HepG2 (cell line): Measurements from ENCODE around the gene PCBP1.
"Not testable (repeated sequence)": the region's sequence is repeated elsewhere in the genome, so short reads cannot be mapped to it uniquely, and the experiment has no call there.

Experiments used
- CBFB ChIP-seq: sonication (generic); formaldehyde crosslinking; IDR thresholded peaks from 2 replicates; pipeline ENCODE4 v1.4.0; 2020; ENCODE audit warnings: missing genetic modification reagents
- CENPX ChIP-seq: sonication (generic); formaldehyde crosslinking; IDR thresholded peaks from 2 replicates; pipeline ENCODE4 v1.9.0; 2021; ENCODE audit warnings: mild to moderate bottlenecking, missing genetic modification reagents, moderate library complexity
- EZH2 ChIP-seq: conservative IDR thresholded peaks from 2 replicates; pipeline ENCODE4 v1.6.1; 2012; ENCODE audit warnings: mild to moderate bottlenecking, low read depth, low read length, moderate library complexity
- JUNB ChIP-seq: sonication (generic); formaldehyde crosslinking; IDR thresholded peaks from 2 replicates; pipeline ENCODE4 v1.8.0; 2022; ENCODE audit warnings: missing genetic modification reagents, mild to moderate bottlenecking, borderline replicate concordance
- PHF8 ChIP-seq: sonication (generic); formaldehyde crosslinking; IDR thresholded peaks from 2 replicates; pipeline ENCODE4 v1.5.0; 2020; ENCODE audit warnings: missing genetic modification reagents
- RAD21 ChIP-seq: fragments of 450-650 bp; formaldehyde crosslinking; IDR thresholded peaks from 2 replicates; pipeline ENCODE4 v1.5.0; 2020; ENCODE audit warnings: mild to moderate bottlenecking
- RELA ChIP-seq: sonication (generic); formaldehyde crosslinking; IDR thresholded peaks from 2 replicates; pipeline ENCODE4 v1.4.0; 2020; ENCODE audit warnings: missing genetic modification reagents
- STAT5B ChIP-seq: sonication (generic); formaldehyde crosslinking; IDR thresholded peaks from 2 replicates; pipeline ENCODE4 v1.4.0; 2020; ENCODE audit warnings: missing genetic modification reagents
- ZNF138 ChIP-seq: sonication (generic); formaldehyde crosslinking; IDR thresholded peaks from 2 replicates; pipeline ENCODE4 v1.5.0; 2020; ENCODE audit warnings: mild to moderate bottlenecking, low read depth, missing genetic modification reagents
- ZNF224 ChIP-seq: sonication (generic); formaldehyde crosslinking; IDR thresholded peaks from 2 replicates; pipeline ENCODE4 v1.5.0; 2020; ENCODE audit warnings: mild to moderate bottlenecking, missing genetic modification reagents
- TF ChIP-seq, protein P1 (sequence below): sonication (generic); formaldehyde crosslinking; IDR thresholded peaks from 2 replicates; pipeline ENCODE4 v1.5.0; 2020; ENCODE audit warnings: mild to moderate bottlenecking, missing genetic modification reagents, moderate library complexity

DNA sequence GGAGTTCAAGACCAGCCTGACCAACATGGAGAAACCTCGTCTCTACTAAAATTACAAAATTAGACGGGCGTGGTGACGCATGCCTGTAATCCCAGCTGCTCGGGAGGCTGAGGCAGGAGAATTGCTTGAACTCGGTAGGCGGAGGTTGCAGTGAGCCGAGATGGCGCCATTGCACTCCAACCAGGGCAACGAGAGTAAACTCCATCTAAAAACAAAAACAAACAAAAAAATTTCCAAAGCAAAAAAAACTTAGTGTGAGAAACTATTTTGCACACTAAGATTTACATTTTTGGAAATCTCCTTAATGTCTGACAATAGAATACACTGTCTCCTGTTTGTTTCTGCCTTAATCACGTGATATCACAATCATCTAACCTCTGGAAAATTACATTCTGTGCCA lies 14.4 kb downstream of the PCBP1 start:
- TF ChIP-seq RELA (CRISPR knock-in tag); EZH2; JUNB (CRISPR knock-in tag); ZNF224; STAT5B (CRISPR knock-in tag); CBFB (CRISPR knock-in tag); CENPX (CRISPR knock-in tag); RAD21 (CRISPR knock-in tag); ZNF138 (CRISPR knock-in tag); PHF8 (CRISPR knock-in tag): not testable (repeated sequence)
- TF ChIP-seq, protein P1, sequence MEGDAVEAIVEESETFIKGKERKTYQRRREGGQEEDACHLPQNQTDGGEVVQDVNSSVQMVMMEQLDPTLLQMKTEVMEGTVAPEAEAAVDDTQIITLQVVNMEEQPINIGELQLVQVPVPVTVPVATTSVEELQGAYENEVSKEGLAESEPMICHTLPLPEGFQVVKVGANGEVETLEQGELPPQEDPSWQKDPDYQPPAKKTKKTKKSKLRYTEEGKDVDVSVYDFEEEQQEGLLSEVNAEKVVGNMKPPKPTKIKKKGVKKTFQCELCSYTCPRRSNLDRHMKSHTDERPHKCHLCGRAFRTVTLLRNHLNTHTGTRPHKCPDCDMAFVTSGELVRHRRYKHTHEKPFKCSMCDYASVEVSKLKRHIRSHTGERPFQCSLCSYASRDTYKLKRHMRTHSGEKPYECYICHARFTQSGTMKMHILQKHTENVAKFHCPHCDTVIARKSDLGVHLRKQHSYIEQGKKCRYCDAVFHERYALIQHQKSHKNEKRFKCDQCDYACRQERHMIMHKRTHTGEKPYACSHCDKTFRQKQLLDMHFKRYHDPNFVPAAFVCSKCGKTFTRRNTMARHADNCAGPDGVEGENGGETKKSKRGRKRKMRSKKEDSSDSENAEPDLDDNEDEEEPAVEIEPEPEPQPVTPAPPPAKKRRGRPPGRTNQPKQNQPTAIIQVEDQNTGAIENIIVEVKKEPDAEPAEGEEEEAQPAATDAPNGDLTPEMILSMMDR = not testable (repeated sequence)
